ENCODE measurements around the gene INCA1.

DNA sequence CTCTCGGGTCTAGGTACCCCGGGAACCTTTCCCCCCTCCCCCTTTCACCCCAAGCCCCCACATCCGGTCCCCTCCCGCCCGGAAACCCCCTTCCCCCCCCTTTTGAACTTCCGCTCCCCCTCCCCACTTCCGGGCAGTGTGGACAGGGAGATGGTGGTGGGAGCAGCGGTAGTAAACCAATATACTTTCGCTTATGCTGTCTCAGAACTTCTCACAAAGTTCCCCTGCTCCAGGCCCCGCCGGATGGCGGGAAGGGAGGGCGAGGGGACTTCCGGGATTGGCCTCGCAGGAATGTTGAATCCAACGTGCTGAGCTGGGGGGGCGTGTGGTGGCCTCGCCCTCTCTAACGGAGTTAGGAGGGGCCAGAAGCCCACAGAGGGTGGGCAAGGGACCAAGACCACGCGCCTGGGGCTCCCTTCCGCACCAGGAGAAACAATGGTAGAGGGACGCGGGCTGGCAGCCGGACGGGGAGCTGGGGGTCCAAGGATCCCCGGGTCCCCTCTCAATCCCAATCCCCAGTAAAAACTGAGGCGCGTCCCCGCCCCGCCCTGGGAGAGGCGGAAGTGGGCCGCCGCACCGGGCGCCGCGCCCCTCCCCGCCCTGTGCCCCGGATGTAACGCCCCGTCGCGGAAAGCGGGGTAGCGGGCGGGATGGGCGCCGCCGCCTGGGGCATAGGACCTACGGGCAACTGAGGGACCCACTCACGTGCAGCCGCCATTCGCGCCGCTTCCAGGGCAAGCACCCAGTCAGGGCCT is 49.7 kb downstream of the INCA1 start:
- TF ChIP-seq SUZ12 (IDR thresholded peaks at IDR 0.05; ENCODE audit: extremely low read depth, insufficient read depth, insufficient read length) (no peak), YY1 (IDR thresholded peaks at IDR 0.05; ENCODE audit: insufficient read depth, insufficient read length) (no peak)
